HG03045 (cell line): Measurements from ENCODE around the gene OSBPL10.
A peak's percentile ranks its signal among the peaks of the same experiment; 100 is the strongest.

Experiments
- ATAC-seq: cut with Tn5 transposase; IDR thresholded peaks from one replicate; pipeline ENCODE4 v1.9.1; 2021; ENCODE audit warnings: mild to moderate bottlenecking, moderate library complexity; ENCODE audit not compliant: unreplicated experiment

Gene OSBPL10

GRCh38 chr3:31926543-31926942 is 54.5 kb downstream of the OSBPL10 start:
- no peak for ATAC-seq

GRCh38 chr3:31925271-31925630 is 55.8 kb downstream of the OSBPL10 start:
- ATAC-seq, result no peak

DNA sequence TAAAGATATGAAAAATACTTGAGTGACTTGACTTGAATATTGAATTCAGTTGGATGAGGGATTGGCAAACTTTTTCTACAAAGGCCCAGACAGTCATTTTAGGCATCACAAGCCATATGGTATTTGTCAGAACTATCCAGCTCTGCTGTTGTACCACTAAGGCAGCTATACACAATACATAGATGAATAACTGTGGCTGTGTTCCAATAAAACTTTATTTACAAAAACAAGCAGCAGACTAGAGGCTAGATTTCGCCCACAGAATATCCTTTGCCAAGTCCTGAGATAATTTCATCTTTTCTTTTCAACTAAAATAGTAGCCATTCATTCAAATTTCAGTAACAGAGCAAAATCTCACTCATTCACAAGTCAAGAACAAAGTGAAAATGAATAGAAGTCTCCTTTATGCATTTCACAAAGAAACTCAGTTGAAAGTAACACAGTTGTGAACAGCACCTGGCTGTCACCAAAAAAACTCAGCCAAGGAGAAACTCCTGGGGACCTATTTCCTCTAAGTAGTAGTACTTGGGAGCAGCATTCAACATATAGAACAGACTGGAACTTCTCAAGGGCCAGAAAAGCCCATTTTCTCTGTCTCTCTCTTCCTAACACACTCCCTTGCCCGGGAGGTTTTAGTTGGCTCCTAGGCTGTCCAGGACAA is 56.3 kb downstream of the OSBPL10 start:
- no peak for ATAC-seq

DNA sequence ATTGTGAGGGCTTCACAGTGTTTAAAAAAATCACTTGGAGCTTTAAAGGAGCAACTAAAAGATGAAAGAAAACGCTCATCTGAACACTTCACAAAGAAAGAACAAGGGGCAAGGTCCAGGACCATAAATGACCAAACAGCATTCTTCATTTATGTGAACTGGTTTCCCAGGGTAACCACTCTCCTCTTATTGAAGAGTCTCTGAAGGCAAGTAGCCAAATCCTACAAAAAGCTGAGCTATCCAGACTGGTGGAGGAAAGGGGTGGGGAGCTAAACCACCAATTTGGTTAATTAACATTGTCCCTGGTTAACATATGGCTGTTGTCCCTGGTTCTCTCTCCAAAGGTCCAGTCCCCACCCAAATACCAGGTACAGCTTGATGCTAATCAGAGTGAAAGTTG is 58.1 kb downstream of the OSBPL10 start:
- no peak for ATAC-seq

- no peak for ATAC-seq
Observed at GRCh38 chr3:31921837-31922236, 59.2 kb downstream of the OSBPL10 start.

- ATAC-seq, result no peak
Observed at GRCh38 chr3:31920310-31920709, 60.8 kb downstream of the OSBPL10 start.

DNA sequence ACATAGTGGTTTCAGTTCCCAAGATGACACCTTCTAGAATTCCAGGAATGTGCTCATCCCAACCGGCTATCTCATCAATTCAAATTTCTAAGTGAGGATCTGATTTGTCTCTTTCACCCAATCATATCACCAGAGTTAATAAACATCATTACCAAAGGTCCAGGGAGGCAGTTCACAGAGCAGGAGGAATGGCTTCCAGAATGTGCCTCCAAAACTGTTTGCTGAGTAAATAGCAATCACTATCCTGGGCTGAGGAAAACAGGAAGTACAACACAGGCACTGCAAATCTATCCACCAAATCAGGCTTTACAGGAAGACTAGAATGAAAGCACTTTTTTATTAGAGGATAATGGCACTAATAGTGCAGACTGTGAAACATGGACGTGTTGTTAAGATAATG is 61.5 kb downstream of the OSBPL10 start:
- ATAC-seq, result no peak

DNA sequence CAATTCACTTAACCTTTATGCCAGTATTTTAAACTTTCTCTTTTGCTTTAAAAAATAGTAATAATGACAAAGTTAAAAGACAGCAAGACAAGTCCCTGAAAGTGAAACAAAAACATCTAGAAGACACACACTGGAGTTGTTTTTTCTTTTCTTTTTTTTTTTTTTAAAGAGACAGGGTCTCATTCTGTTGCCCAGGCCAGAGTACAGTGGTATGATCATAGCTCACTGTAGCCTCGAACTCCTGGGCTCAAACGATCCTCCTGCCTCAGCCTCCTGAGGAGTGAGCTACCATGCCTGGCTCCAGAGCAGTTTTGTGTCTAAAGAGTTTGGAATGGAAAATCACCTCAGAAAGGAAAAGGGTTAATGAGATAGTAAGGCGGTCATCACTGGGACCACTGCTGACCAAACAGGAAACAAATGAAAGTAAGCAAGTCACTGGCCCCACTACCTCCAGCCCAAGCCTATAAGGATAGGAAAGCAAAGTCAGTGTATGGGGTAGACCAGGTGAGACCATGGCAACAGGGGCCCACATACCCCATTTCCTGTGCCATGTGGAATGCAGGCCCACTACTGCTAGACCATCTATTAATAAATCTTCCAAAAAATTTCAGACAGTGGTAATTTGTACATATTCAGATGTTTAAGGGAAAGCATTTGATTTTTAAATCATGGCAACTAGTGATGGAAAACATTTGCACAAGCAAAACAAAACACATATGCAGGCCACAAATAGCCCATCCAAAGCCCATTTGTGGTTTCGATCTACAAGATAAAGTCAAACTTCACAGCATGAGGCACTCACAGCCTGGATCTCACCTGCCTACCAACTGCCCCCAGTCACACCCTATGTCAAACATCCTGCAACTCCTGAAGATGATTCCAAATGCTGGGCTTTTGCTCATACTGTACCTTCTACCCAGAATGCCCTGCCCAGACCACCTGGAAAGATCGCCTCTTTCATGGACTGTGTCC is 62.6 kb downstream of the OSBPL10 start:
- peak; percentile 65 for ATAC-seq

GRCh38 chr3:31917303-31918005 is 63.6 kb downstream of the OSBPL10 start:
- ATAC-seq, result peak; percentile 88

GRCh38 chr3:31911643-31912042 is 69.4 kb downstream of the OSBPL10 start:
- no peak for ATAC-seq

DNA sequence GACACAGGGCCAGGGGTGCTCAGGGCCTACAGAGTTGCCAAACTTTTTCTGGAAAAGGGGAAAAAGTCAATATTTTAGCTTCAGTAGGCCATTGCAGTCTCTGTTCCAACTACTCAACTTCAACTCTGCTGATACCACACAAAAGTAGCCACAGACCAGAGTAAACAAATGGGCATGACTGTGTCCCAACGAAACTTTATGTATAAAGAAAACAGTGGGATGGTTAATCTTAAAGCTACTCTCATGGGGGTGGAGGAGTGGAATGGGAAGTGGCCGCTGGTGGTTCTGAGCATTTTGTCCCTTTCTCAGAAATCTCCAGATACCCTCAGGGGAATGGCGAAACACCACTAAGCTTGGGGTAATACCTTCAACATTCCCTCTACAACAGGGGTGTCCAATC is 69.9 kb downstream of the OSBPL10 start:
- no peak for ATAC-seq

DNA sequence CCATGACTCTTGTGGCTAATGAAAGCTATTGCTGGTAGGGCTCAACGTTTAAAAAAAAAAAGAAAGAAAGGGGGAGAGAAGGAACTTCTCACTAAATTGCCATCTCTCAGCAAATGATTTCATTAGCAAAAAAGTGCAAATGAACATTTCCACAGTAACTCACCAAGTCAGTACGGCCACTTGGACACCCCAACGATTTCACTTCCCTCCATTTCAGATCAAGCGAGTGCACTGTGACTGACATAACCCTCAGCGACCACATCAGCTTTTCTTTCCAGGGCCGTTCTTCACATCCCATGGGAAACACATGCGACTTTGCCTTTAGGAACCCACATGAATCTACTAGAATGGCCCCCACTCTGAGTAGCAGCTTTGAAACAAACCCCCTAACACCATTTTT is 71.6 kb downstream of the OSBPL10 start:
- no peak for ATAC-seq

DNA sequence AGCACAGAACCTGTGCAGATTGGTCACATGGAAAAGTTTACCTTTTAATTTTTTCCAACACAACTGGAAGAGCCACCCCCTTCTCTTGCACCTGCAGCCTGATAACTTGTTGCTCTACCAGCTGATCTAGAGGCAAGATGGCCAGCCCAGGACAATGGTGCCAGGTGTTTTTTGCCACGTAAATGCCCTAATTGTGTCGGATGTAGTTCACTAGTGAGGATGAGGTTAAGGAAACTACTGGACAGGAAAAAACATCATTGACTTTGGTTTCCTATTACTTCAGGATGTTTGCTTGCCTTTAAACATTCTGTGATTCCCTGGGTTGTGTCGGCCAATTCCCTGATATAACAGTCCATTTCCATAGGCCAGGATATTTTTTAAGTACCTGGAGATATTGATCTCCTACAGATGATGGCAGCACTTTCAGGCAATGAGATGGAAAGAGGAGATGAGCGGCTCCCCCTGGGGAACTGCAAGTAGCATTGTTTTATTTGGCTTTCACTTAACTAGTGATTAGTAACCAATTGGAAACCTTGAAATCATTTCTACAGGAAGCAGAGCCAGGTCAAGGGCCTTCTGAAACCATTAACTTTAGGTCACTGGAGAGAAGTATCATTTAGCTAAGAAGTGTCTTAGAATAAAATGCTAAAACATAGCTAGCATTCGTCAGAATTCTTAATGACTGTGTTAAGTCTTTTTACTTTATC is 72.5 kb downstream of the OSBPL10 start:
- ATAC-seq, result no peak

- ATAC-seq, result no peak
Observed at GRCh38 chr3:31906182-31906581, 74.9 kb downstream of the OSBPL10 start.

- no peak for ATAC-seq
Observed at GRCh38 chr3:31903686-31904431, 77.2 kb downstream of the OSBPL10 start.

GRCh38 chr3:31900583-31900982 is 80.5 kb downstream of the OSBPL10 start:
- ATAC-seq, result no peak

DNA sequence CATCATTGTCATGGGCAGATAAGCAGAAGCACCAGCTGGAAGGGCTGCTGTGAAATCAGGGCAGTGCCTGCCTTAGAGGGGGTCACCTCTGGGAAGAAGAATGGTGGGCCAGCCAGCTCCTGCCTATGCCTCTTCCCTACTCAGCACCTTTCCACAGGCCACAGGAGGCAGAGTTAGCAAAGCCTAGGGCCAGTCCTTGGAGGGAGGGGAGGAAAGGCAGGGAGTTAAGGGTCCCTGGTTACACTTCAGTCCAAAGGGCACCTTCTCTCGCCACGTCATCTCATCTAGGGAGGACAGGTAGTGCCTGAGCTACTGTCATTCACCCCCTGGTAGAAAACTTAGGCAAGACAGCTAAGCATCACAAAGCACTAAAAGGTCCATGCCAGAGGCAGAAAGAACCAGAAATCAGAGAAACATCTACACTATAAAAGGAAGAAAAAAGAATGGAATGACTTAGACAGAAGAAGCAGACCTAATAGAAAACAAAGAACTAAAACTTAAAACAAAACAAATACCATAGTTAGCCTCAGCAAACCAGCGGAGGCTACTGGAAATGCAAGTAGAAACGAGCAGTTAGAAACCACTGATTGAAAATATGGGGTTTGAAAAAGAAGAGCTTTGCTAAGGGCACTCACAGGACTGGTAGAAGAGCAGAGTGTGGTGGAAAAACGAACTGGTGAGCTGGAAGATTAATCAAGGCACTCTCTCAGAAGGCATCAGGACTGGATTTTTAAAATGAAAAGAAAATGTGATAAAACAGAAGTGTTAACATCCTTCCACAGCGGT is 84.2 kb downstream of the OSBPL10 start:
- no peak for ATAC-seq

DNA sequence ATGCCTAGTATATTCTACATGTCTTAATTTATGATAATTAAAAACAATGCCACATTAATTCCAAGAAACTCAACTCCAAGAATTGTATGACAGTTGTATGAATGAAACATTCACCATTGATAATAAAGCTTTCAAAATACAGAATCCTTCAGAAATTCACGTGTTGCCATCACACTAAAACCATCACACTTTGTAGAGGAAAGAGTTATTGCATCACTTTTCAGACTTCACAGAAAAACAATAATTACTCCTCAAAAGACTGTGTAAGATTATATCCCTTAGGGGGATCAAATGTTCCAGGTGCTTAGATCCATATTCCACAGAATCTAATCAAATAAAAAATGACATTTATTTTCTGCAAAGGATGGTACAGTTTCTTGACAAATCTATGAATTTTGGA is 85.0 kb downstream of the OSBPL10 start:
- ATAC-seq, result no peak

- no peak for ATAC-seq
Observed at GRCh38 chr3:31895471-31895870, 85.6 kb downstream of the OSBPL10 start.
